Astrocyte (in vitro differentiated cells and primary cell): ENCODE data around the gene TSPAN17.

Experiments used
- CTCF ChIP-seq: IDR thresholded peaks from 2 replicates; pipeline ENCODE4 v1.5.1; 2011; ENCODE audit warnings: low read depth, mild to moderate bottlenecking, inconsistent platforms, low read length, moderate library complexity; ENCODE audit not compliant: insufficient read depth
- EZH2 ChIP-seq: IDR thresholded peaks from 2 replicates; pipeline ENCODE4 v1.6.1; 2012; ENCODE audit warnings: mild to moderate bottlenecking, low read length, inconsistent platforms; ENCODE audit not compliant: insufficient read depth

- TF ChIP-seq CTCF (no peak), EZH2 (no peak)
Measured at GRCh38 chr5:176671890-176672747, 24.8 kb downstream of the TSPAN17 start.
